ENCODE results near the gene GNB1. TPM values are rescaled to one million over a fixed set of nuclear protein-coding genes. Genes with fewer than 3 reads are reported as not detected.

Gene GNB1
- total RNA-seq, 1 experiment from 2014 or later, result 400 TPM

DNA sequence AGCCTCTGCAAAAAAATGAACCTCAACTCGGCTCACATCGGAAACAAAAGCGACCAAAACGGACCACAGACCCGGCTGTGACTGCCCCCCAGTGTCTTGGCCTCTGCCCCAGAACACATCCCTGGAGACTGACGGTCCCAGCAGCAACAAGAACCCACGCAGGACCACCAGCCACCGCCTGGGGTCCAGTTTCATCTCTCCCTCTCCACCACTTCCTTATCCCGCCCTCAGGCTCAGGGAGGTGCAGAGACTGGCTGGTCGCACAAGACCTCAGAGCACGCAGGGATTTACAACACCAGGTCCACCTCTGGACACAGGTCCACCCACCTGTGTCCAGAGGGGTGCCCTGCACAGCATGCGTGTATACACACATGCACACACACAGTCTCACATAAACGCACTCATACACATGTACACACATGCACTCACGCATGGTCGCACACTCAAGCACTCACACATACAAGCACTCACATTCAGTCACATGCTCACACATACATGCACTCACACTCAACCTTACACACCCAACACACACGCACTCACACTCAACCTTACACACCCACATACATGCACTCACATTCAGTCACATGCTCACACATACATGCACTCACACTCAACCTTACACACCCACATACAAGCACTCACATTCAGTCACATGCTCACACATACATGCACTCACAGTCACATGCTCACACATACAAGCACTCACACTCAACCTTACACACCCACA lies 46.8 kb upstream of the GNB1 start:
- Mint-ChIP-seq H3K4me3 (no peak overlapping the region), H3K9me3 (peaks cover 7 to 15% of the 10 kb centered on the region in 2 experiments), H3K27ac (no peak overlapping the region), H3K27me3 (ENCODE audit: low read depth) (no peaks in the 10 kb centered on the region; the same call in none of the 2 replicates), H3K4me1 (peaks cover 0 to 2% of the 10 kb centered on the region in 2 experiments; a peak in 1 of 4 replicates), H3K36me3 (ENCODE audit: insufficient read depth in 1 of 3, low read depth in 3 of 3) (no peaks in the 10 kb centered on the region; a peak in 1 of 7 replicates)
- H4K20me1 ChIP-seq (ENCODE audit: control insufficient read depth, insufficient read depth, insufficient read length), result no peaks in the 10 kb centered on the region
- no peaks in the 10 kb centered on the region for H3K79me2 ChIP-seq (ENCODE audit: insufficient read depth, low read length)
- H3K4me1 ChIP-seq (ENCODE audit: insufficient read depth, low read length), result no peaks in the 10 kb centered on the region
- H3K4me2 ChIP-seq (ENCODE audit: insufficient read depth, insufficient read length, low read length), result no peak overlapping the region
- H3K23me2 ChIP-seq (ENCODE audit: insufficient read length, low read depth, low read length, poor library complexity, severe bottlenecking), result no peaks in the 10 kb centered on the region
- H3K18ac ChIP-seq (ENCODE audit: insufficient read length, low read depth, low read length), result no peak overlapping the region
- H2BK5ac ChIP-seq (ENCODE audit: insufficient read length, low read length), result no peak overlapping the region
- H3K9me3 ChIP-seq (ENCODE audit: control insufficient read depth, low read depth, low read length), result no peaks in the 10 kb centered on the region
- H4K5ac ChIP-seq (ENCODE audit: insufficient read length, low read depth, low read length), result no peak overlapping the region
- no peak overlapping the region for H4K91ac ChIP-seq (ENCODE audit: insufficient read length, low read depth, low read length)
- no peak overlapping the region for H3K4ac ChIP-seq (ENCODE audit: low read depth, low read length)
- H2AK5ac ChIP-seq (ENCODE audit: insufficient read length, low read length), result no peak overlapping the region
- no peak overlapping the region for H3K23ac ChIP-seq (ENCODE audit: insufficient read length, low read depth, low read length)
- TF ChIP-seq, protein P1, sequence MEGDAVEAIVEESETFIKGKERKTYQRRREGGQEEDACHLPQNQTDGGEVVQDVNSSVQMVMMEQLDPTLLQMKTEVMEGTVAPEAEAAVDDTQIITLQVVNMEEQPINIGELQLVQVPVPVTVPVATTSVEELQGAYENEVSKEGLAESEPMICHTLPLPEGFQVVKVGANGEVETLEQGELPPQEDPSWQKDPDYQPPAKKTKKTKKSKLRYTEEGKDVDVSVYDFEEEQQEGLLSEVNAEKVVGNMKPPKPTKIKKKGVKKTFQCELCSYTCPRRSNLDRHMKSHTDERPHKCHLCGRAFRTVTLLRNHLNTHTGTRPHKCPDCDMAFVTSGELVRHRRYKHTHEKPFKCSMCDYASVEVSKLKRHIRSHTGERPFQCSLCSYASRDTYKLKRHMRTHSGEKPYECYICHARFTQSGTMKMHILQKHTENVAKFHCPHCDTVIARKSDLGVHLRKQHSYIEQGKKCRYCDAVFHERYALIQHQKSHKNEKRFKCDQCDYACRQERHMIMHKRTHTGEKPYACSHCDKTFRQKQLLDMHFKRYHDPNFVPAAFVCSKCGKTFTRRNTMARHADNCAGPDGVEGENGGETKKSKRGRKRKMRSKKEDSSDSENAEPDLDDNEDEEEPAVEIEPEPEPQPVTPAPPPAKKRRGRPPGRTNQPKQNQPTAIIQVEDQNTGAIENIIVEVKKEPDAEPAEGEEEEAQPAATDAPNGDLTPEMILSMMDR (conservative IDR thresholded peaks at IDR 0.05), result no peak
- H3K79me1 ChIP-seq (ENCODE audit: insufficient read depth, low read depth, low read length, poor library complexity, severe bottlenecking), result no peaks in the 10 kb centered on the region
- H2BK15ac ChIP-seq (ENCODE audit: low read depth, low read length), result no peak overlapping the region
- 100% methylated on average over 1 of the region's 16 CpGs for WGBS (ENCODE audit: extremely low coverage, insufficient read length, low lambda C conversion rate)
- H3T11ph ChIP-seq (ENCODE audit: low read length), result no peak overlapping the region
- no peaks in the 10 kb centered on the region for H3K27me3 ChIP-seq (ENCODE audit: insufficient read depth, low read length)
- H3K56ac ChIP-seq (ENCODE audit: insufficient read length, low read depth, low read length), result no peak overlapping the region
- no peak overlapping the region for H4K8ac ChIP-seq (replicated peaks; ENCODE audit: insufficient read length, low read depth, low read length)
- no peak overlapping the region for H2BK120ac ChIP-seq (ENCODE audit: low read depth, low read length, poor library complexity, severe bottlenecking)
- H2AFZ ChIP-seq (ENCODE audit: low read length), result no peak overlapping the region
- H3K9ac ChIP-seq (ENCODE audit: extremely low read depth, insufficient read length, low read length), result no peak overlapping the region
- no peak overlapping the region for H3K14ac ChIP-seq (ENCODE audit: insufficient read depth, low read length)
- no peak overlapping the region for H2BK12ac ChIP-seq (ENCODE audit: insufficient read length, low read depth, low read length)
- no peak overlapping the region for H3K27ac ChIP-seq (ENCODE audit: insufficient read length, low read depth, low read length)
- DNase-seq, result no peak
- no peak overlapping the region for H2BK20ac ChIP-seq (ENCODE audit: low read depth, low read length, poor library complexity, severe bottlenecking)

Data from H9 (cell line).